ENCODE results near the gene FIP1L1. TPM values are rescaled to one million over a fixed set of nuclear protein-coding genes. Genes with fewer than 3 reads are reported as not detected.
"Not testable (repeated sequence)": the region's sequence is repeated elsewhere in the genome, so short reads cannot be mapped to it uniquely, and the experiment has no call there.

The FIP1L1 gene, protein sequence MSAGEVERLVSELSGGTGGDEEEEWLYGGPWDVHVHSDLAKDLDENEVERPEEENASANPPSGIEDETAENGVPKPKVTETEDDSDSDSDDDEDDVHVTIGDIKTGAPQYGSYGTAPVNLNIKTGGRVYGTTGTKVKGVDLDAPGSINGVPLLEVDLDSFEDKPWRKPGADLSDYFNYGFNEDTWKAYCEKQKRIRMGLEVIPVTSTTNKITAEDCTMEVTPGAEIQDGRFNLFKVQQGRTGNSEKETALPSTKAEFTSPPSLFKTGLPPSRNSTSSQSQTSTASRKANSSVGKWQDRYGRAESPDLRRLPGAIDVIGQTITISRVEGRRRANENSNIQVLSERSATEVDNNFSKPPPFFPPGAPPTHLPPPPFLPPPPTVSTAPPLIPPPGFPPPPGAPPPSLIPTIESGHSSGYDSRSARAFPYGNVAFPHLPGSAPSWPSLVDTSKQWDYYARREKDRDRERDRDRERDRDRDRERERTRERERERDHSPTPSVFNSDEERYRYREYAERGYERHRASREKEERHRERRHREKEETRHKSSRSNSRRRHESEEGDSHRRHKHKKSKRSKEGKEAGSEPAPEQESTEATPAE
- total RNA-seq (121 TPM), polyA plus RNA-seq (38.9 TPM)

DNA sequence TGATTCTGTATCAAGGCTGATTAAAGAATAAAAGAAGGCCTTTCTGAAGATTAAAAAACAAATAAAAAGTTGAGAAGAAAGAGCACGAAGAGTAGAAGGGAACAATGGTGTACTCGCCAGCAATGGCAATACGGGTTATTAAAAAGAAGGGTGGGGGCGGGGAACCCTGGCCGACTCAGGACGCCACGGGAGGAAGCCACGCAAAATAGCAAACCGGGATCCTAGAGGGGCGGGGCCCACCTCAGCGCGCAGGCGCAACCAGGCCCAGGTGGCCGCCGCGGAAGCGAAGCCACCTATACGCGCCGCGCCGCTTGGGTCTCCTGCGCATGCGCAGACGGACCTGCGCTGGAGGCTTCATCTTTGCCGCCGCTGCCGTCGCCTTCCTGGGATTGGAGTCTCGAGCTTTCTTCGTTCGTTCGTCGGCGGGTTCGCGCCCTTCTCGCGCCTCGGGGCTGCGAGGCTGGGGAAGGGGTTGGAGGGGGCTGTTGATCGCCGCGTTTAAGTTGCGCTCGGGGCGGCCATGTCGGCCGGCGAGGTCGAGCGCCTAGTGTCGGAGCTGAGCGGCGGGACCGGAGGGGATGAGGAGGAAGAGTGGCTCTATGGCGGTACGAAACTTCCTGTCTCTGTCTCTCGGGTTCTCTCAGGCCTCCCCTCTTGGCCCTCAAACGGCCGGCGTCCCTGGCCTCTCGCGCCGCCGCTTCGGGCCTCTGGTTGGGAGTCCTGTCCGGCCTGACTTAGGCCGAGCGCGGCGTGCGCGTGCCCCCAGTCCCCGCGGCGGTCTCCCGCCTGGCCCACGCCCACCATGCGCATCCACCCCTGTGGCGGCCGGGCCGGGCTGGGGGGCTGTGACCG, at the start of gene FIP1L1:
Gene FIP1L1, plus strand, starts transcription at position 323 of the 852 bp plus-strand sequence. Its CDS starts 198 bp downstream, at position 521.
- DNase-seq (ENCODE audit: extremely low spot score), result peak; percentile 79
- H3K27ac ChIP-seq (ENCODE audit: low read depth), result peak within 1 kb of the TSS; percentile 51
- H3K4me1 ChIP-seq (ENCODE audit: insufficient read depth), result no peaks in the 10 kb centered on the region
- peak within 1 kb of the TSS; percentile 93 for H3K4me3 ChIP-seq (ENCODE audit: low read depth, low read length)
- no peaks in the 10 kb centered on the region for H3K36me3 ChIP-seq (ENCODE audit: insufficient read depth)
- under 1% methylated on average over 85 of the region's 85 CpGs for WGBS

DNA sequence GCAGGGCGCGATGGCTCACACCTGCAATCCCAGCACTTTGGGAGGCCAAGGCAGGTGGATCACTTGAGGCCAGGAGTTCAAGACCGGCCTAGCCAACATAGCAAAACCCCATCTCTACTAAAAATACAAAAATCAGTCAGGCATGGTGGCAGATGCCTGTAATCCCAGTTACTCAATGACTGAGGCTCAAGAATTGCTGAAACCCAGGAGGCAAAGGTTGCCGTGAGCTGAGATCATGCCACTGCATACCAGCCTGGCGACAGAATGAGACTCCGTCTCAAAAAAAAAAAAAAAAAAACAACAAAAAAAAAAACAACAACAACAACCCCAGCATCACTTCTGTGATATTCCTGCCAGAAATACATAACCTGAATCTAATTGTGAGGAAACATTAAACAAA, 42.5 kb upstream of the FIP1L1 start:
- not testable (repeated sequence) for H3K4me1 ChIP-seq (ENCODE audit: insufficient read depth); DNase-seq (ENCODE audit: extremely low spot score); H3K36me3 ChIP-seq (ENCODE audit: insufficient read depth); H3K27ac ChIP-seq (ENCODE audit: low read depth); H3K4me3 ChIP-seq (ENCODE audit: low read depth, low read length)
- 97% methylated on average over 6 of the region's 6 CpGs for WGBS

- not testable (repeated sequence) for H3K4me3 ChIP-seq (ENCODE audit: low read depth, low read length); H3K27ac ChIP-seq (ENCODE audit: low read depth); H3K36me3 ChIP-seq (ENCODE audit: insufficient read depth); H3K4me1 ChIP-seq (ENCODE audit: insufficient read depth); DNase-seq (ENCODE audit: extremely low spot score)
- 94% methylated on average over 12 of the region's 12 CpGs for WGBS
Measured at GRCh38 chr4:53340145-53340544, 37.3 kb upstream of the FIP1L1 start.

DNA sequence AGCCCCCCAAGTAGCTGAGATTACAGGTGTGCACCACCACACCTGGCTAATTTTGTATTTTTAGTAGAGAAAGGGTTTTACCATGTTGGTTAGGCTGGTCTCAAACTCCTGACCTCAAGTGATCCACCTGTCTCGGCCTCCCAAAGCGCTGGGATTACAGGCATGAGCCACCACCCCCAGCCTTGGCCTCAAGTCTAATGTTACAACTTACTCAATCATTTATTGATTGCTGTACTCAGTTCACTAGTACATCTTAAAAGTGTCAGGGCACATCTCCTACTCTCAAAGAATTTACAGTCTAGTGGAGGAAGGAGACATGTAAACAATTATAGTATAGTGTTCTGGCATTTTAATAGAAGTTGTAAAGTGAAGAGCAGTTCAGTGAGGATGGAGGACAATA, 31.0 kb upstream of the FIP1L1 start:
- DNase-seq (ENCODE audit: extremely low spot score); H3K27ac ChIP-seq (ENCODE audit: low read depth); H3K36me3 ChIP-seq (ENCODE audit: insufficient read depth); H3K4me1 ChIP-seq (ENCODE audit: insufficient read depth); H3K4me3 ChIP-seq (ENCODE audit: low read depth, low read length): not testable (repeated sequence)
- WGBS, result 86% methylated on average over 2 of the region's 2 CpGs

- H3K27ac ChIP-seq (ENCODE audit: low read depth), result no peak overlapping the region
- H3K4me3 ChIP-seq (ENCODE audit: low read depth, low read length), result no peak overlapping the region
- 36% methylated on average over 5 of the region's 5 CpGs for WGBS
- H3K4me1 ChIP-seq (ENCODE audit: insufficient read depth), result no peaks in the 10 kb centered on the region
- no peak for DNase-seq (ENCODE audit: extremely low spot score)
- no peaks in the 10 kb centered on the region for H3K36me3 ChIP-seq (ENCODE audit: insufficient read depth)
Measured at GRCh38 chr4:53346920-53347852, 30.3 kb upstream of the FIP1L1 start.

DNA sequence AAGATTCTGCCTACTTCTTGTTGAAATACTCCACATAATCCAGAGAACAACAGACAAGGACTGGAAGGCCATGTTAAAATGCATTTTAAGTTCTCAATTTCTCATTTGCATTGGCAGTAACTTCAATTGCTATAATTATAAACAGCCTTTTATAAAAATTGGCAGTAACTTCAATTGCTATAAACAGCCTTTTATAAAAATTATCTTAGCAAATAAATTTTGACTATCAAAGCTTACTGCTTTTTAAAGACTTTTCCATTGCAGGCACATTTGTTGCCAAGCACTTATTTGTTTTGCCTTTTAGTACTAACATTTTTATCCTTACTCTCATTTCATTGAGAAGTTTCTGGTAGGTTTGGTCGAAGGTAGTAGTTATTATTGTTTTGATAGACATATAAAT, 29.4 kb upstream of the FIP1L1 start:
- Histone ChIP-seq H3K36me3 (ENCODE audit: insufficient read depth) (no peaks in the 10 kb centered on the region), H3K27ac (ENCODE audit: low read depth) (no peak overlapping the region), H3K4me1 (ENCODE audit: insufficient read depth) (no peaks in the 10 kb centered on the region), H3K4me3 (ENCODE audit: low read depth, low read length) (no peak overlapping the region)
- DNase-seq (ENCODE audit: extremely low spot score), result no peak
- WGBS, result 48% methylated on average over 1 of the region's 1 CpG

DNA sequence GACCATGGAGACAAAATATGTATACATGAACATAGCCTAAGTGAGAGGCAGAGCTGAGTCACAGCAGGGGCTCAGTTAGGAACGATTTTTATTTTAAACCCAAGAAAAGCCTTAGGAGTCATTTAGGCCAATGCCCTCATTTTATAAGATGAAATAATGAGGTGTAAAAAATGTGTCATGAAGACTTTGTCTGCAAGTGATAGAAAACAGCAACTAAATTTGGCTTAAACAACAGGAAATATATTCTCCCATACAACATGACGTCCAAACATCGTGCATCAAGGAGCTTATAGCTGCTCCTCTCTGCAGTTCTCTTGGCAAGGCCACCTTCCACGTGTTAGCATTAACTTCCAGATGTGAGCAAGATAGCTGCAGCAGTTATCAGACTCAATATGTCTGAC, 28.4 kb upstream of the FIP1L1 start:
- 57% methylated on average over 4 of the region's 4 CpGs for WGBS
- Histone ChIP-seq H3K27ac (ENCODE audit: low read depth) (no peak overlapping the region), H3K36me3 (ENCODE audit: insufficient read depth) (no peaks in the 10 kb centered on the region), H3K4me3 (ENCODE audit: low read depth, low read length) (no peak overlapping the region), H3K4me1 (ENCODE audit: insufficient read depth) (no peaks in the 10 kb centered on the region)
- no peak for DNase-seq (ENCODE audit: extremely low spot score)

DNA sequence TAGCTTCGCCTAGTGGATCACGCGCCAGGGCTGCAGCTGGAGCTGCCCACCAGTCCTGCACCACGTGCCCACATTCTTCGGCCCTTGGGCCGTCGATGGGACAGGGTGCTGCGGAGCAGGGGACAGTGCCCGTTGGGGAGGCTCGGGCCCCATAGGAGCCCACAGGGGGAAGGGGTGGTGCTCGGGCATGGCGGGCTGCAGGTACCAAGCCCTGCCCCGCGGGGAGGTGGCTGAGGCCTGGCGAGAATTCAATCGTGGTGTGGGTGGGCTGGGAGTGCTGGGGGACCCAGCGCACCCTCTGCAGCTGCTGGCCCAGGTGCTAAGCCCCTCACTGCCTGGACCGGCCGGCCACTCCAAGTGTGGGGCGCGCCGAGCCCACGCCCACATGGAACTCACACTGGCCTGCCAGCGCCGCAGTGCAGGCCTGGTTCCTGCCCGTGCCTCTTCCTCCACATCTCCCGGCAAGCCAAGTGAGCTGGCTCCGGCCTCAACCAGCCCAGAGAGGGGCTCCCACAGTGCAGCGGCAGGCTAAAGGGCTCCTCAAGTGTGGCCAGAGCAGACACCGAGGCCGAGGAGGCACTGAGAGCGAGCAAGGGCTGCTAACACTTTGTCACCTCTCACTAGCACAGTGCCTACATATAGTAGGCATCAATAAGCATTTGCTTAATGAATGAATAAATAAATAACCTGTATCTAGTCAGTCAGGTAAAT, 23.3 kb upstream of the FIP1L1 start:
- no peak overlapping the region for H3K4me3 ChIP-seq (ENCODE audit: low read depth, low read length)
- no peak overlapping the region for H3K27ac ChIP-seq (ENCODE audit: low read depth)
- H3K36me3 ChIP-seq (ENCODE audit: insufficient read depth), result no peaks in the 10 kb centered on the region
- 95% methylated on average over 32 of the region's 32 CpGs for WGBS
- no peak for DNase-seq (ENCODE audit: extremely low spot score)
- H3K4me1 ChIP-seq (ENCODE audit: insufficient read depth), result no peaks in the 10 kb centered on the region

- DNase-seq (ENCODE audit: extremely low spot score), result no peak
- no peak overlapping the region for H3K4me3 ChIP-seq (ENCODE audit: low read depth, low read length)
- H3K36me3 ChIP-seq (ENCODE audit: insufficient read depth), result no peaks in the 10 kb centered on the region
- no peak overlapping the region for H3K27ac ChIP-seq (ENCODE audit: low read depth)
- no peaks in the 10 kb centered on the region for H3K4me1 ChIP-seq (ENCODE audit: insufficient read depth)
Measured at GRCh38 chr4:53355930-53356521, 21.4 kb upstream of the FIP1L1 start.

- 77% methylated on average over 3 of the region's 3 CpGs for whole genome bisulfite sequencing
- Histone ChIP-seq H3K4me3 (ENCODE audit: low read depth, low read length) (no peak overlapping the region), H3K4me1 (ENCODE audit: insufficient read depth) (no peaks in the 10 kb centered on the region), H3K27ac (ENCODE audit: low read depth) (no peak overlapping the region), H3K36me3 (ENCODE audit: insufficient read depth) (no peaks in the 10 kb centered on the region)
- DNase-seq (ENCODE audit: extremely low spot score), result no peak
Measured at GRCh38 chr4:53361451-53361850, 16.0 kb upstream of the FIP1L1 start.

DNA sequence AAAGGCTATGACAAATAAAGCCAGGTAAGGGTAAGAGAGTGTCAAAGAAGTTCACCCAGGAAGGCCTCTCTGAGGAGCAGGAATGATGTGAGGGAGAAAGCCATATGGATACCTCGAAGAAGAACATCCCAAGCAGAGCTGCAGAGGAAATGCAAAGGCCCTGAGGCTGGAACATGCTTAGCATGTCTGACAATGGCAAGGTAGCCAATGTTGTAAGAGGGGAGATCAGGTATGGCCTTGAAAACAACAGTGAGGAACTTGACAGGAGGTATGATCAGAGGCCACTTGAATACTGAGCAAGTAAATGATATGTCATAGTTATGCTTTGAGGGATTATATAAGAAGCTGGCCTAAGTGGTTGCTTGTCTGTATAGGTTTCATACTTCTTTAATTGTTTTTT, 15.3 kb upstream of the FIP1L1 start:
- no peaks in the 10 kb centered on the region for H3K4me1 ChIP-seq (ENCODE audit: insufficient read depth)
- WGBS, result 95% methylated on average over 1 of the region's 1 CpG
- H3K4me3 ChIP-seq (ENCODE audit: low read depth, low read length), result no peak overlapping the region
- H3K36me3 ChIP-seq (ENCODE audit: insufficient read depth), result no peaks in the 10 kb centered on the region
- no peak for DNase-seq (ENCODE audit: extremely low spot score)
- no peak overlapping the region for H3K27ac ChIP-seq (ENCODE audit: low read depth)

GRCh38 chr4:53364624-53365023, 12.8 kb upstream of the FIP1L1 start:
- Histone ChIP-seq H3K4me1 (ENCODE audit: insufficient read depth) (no peaks in the 10 kb centered on the region), H3K36me3 (ENCODE audit: insufficient read depth) (no peaks in the 10 kb centered on the region), H3K27ac (ENCODE audit: low read depth) (no peak overlapping the region), H3K4me3 (ENCODE audit: low read depth, low read length) (peak overlapping the region; percentile 77)
- WGBS, result 49% methylated on average over 3 of the region's 3 CpGs
- DNase-seq (ENCODE audit: extremely low spot score), result no peak
